ENCODE results near the gene UGT1A5. TPM values are rescaled to one million over a fixed set of nuclear protein-coding genes. Genes with fewer than 3 reads are reported as not detected.

Gene UGT1A5
- total and polyA plus RNA-seq, 2 of the 4 experiments (the other 2 are of a cell fraction), result not detected

- DNase-seq, result no peak
- dilution Hi-C loops (cut with HindIII; ENCODE audit: low sequenced_read_pairs, unreplicated experiment) (no loop called here), intact Hi-C loops (cut with micrococcal nuclease) (no loop called here), in situ Hi-C loops (cut with MboI; ENCODE audit: low sequenced_read_pairs) (no loop called here)
- Histone ChIP-seq H3K27ac (ENCODE audit: insufficient read depth, low read length) (no peak overlapping the region), H2BK15ac (ENCODE audit: low read depth, low read length) (no peak overlapping the region), H2BK20ac (ENCODE audit: low read depth, low read length) (no peak overlapping the region), H3K4me1 (ENCODE audit: control insufficient read depth, insufficient read depth, low read length) (no peaks in the 10 kb centered on the region), H3K18ac (ENCODE audit: low read depth, low read length) (no peak overlapping the region), H3K23ac (ENCODE audit: low read depth, low read length) (no peak overlapping the region), H3K79me1 (ENCODE audit: low read depth in 1 of 2, low read length in 2 of 2) (no peaks in the 10 kb centered on the region), H4K20me1 (ENCODE audit: insufficient read depth, low read length) (no peaks in the 10 kb centered on the region), H3K4ac (ENCODE audit: low read depth, low read length) (no peak overlapping the region), H3K36me3 (ENCODE audit: control insufficient read depth, insufficient read depth, low read length) (no peaks in the 10 kb centered on the region), H3K9ac (ENCODE audit: low read depth, low read length) (no peak overlapping the region), H3K9me1 (ENCODE audit: insufficient read depth, low read length) (no peaks in the 10 kb centered on the region), H3K56ac (ENCODE audit: extremely low read depth, insufficient read depth, low read length) (no peak overlapping the region), H3K14ac (replicated peaks; ENCODE audit: low read depth, low read length) (no peak overlapping the region), H4K8ac (ENCODE audit: low read depth in 2 of 2, low read length in 2 of 2) (no peak overlapping the region), H2AK9ac (replicated peaks; ENCODE audit: low read depth, low read length, poor library complexity) (no peak overlapping the region), H3K9me3 (ENCODE audit: control insufficient read depth, insufficient read depth, low read length) (no peaks in the 10 kb centered on the region), H2AFZ (replicated peaks; ENCODE audit: low read length, poor library complexity) (no peak overlapping the region), H4K91ac (ENCODE audit: insufficient read depth, low read depth, low read length) (no peak overlapping the region), H2BK5ac (ENCODE audit: low read depth, low read length, poor library complexity, severe bottlenecking) (no peak overlapping the region), H3K4me3 (ENCODE audit: insufficient read depth, low read depth, low read length) (no peak overlapping the region), H4K5ac (ENCODE audit: low read depth, low read length) (no peak overlapping the region), H3K4me2 (ENCODE audit: low read depth, low read length) (no peak overlapping the region), H2BK120ac (ENCODE audit: low read depth, low read length) (no peak overlapping the region), H3K27me3 (ENCODE audit: control insufficient read depth, insufficient read depth, low read length) (peaks cover 4% of the 10 kb centered on the region), H2AK5ac (ENCODE audit: low read depth, low read length) (no peak overlapping the region)
- WGBS, 2 experiments (ENCODE audit: extremely low coverage in 2 of 2, insufficient read length in 1 of 2), result no CpG with 5 or more reads among the region's 5 CpGs
- ChIA-PET POLR2A (ENCODE audit: unreplicated experiment) (no interaction called here), CTCF (no interaction called here)
- TF ChIP-seq SMC3 (IDR thresholded peaks at IDR 0.05; ENCODE audit: low read depth, low read length) (no peak), BHLHE40 (IDR thresholded peaks at IDR 0.05; ENCODE audit: low read depth, low read length) (no peak), MAFK (IDR thresholded peaks at IDR 0.05; ENCODE audit: low read depth, low read length) (no peak), RFX5 (IDR thresholded peaks at IDR 0.05; ENCODE audit: low read depth, low read length) (no peak), POLR2A (IDR thresholded peaks at IDR 0.05; ENCODE audit: low read depth, low read length) (no peak), RAD21 (IDR thresholded peaks at IDR 0.05; ENCODE audit: low read length) (no peak), USF2 (IDR thresholded peaks at IDR 0.05; ENCODE audit: low read depth, low read length) (no peak), CEBPB (IDR thresholded peaks at IDR 0.05; ENCODE audit: low read depth, low read length) (no peak), CHD1 (IDR thresholded peaks at IDR 0.05; ENCODE audit: low read depth, low read length) (no peak)
- TF ChIP-seq, protein P1, sequence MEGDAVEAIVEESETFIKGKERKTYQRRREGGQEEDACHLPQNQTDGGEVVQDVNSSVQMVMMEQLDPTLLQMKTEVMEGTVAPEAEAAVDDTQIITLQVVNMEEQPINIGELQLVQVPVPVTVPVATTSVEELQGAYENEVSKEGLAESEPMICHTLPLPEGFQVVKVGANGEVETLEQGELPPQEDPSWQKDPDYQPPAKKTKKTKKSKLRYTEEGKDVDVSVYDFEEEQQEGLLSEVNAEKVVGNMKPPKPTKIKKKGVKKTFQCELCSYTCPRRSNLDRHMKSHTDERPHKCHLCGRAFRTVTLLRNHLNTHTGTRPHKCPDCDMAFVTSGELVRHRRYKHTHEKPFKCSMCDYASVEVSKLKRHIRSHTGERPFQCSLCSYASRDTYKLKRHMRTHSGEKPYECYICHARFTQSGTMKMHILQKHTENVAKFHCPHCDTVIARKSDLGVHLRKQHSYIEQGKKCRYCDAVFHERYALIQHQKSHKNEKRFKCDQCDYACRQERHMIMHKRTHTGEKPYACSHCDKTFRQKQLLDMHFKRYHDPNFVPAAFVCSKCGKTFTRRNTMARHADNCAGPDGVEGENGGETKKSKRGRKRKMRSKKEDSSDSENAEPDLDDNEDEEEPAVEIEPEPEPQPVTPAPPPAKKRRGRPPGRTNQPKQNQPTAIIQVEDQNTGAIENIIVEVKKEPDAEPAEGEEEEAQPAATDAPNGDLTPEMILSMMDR (conservative IDR thresholded peaks at IDR 0.05; ENCODE audit: low read depth, low read length), result no peak
- TF ChIP-seq, protein P2, sequence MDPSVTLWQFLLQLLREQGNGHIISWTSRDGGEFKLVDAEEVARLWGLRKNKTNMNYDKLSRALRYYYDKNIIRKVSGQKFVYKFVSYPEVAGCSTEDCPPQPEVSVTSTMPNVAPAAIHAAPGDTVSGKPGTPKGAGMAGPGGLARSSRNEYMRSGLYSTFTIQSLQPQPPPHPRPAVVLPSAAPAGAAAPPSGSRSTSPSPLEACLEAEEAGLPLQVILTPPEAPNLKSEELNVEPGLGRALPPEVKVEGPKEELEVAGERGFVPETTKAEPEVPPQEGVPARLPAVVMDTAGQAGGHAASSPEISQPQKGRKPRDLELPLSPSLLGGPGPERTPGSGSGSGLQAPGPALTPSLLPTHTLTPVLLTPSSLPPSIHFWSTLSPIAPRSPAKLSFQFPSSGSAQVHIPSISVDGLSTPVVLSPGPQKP (IDR thresholded peaks at IDR 0.05; ENCODE audit: borderline replicate concordance, low read depth, low read length), result no peak
- BruUV-seq (replicated peaks), result no TSS peak
- ATAC-seq (ENCODE audit: low read depth), result no peak
These were observed 24.4 kb upstream of the UGT1A5 start for GRCh38 chr2:233688341-233688740.
